GM12872 (cell line): ENCODE results near the gene SAMD4A.

Source experiments
- TF ChIP-seq, protein P1 (sequence below): IDR thresholded peaks from 3 replicates; pipeline ENCODE4 v1.5.1; 2011; ENCODE audit warnings: low read depth, mild to moderate bottlenecking, low read length, moderate library complexity; ENCODE audit not compliant: insufficient read depth

SAMD4A gene

DNA sequence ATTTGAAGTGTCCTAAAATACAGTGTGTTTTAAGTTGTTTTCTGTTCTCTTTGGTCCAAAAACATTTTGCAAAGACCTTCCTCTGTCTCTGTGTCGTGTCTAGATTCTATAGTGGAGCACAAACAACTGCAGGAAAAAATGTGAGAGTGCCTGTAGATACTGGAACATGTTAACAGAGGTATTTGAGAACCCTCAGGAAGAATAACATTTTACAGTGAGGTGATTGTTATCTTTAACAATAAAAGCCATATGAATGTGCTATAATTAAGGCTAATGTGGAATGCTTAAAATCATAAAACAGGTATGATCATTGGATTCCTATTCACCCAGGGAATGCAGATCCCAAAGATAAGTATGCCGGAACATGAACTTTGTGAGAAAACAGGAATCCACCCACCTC lies 98.0 kb downstream of the SAMD4A start:
- TF ChIP-seq, protein P1, sequence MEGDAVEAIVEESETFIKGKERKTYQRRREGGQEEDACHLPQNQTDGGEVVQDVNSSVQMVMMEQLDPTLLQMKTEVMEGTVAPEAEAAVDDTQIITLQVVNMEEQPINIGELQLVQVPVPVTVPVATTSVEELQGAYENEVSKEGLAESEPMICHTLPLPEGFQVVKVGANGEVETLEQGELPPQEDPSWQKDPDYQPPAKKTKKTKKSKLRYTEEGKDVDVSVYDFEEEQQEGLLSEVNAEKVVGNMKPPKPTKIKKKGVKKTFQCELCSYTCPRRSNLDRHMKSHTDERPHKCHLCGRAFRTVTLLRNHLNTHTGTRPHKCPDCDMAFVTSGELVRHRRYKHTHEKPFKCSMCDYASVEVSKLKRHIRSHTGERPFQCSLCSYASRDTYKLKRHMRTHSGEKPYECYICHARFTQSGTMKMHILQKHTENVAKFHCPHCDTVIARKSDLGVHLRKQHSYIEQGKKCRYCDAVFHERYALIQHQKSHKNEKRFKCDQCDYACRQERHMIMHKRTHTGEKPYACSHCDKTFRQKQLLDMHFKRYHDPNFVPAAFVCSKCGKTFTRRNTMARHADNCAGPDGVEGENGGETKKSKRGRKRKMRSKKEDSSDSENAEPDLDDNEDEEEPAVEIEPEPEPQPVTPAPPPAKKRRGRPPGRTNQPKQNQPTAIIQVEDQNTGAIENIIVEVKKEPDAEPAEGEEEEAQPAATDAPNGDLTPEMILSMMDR = no peak

DNA sequence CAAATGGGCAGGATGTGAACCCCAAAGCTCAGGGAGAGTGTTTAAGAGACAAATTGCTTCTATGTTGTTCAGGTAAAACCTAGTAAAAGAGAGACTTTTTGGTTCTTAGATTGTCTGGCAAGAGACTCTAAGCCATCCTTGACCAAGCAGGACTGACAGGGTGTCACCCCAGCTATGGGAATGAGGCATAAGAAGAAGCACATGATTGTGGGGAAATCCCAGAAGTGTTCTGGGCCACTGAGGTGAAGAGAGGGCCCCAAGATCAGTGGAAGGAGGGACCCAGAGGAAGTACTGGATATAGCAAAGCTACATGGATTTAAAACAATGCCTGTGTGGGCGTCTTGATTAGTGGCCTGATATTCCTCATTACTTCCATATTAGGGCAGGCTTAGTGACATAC lies 99.0 kb downstream of the SAMD4A start:
- TF ChIP-seq, protein P1 = no peak

GRCh38 chr14:54667026-54667744 lies 100.3 kb downstream of the SAMD4A start:
- TF ChIP-seq, protein P1 = no peak

DNA sequence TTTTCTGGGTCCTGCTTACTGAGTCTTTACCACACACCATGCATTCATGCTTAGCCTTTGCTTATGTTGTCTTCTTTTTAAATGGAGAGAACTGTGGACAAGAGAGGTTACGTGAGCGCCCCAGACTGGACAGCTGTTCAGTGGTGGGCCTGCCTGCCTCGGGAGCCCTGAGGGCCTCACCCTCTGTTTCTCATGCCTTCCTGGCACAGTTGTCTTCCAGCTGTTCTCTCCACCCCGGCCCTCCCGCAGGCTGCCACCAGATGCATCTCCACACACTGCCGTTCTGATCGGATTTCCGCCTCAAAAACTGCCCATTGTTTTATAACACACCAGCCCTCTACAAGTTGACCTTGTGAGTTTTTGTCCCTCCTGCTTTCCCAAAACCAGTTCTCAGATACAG lies 100.8 kb downstream of the SAMD4A start:
- TF ChIP-seq, protein P1 = no peak

DNA sequence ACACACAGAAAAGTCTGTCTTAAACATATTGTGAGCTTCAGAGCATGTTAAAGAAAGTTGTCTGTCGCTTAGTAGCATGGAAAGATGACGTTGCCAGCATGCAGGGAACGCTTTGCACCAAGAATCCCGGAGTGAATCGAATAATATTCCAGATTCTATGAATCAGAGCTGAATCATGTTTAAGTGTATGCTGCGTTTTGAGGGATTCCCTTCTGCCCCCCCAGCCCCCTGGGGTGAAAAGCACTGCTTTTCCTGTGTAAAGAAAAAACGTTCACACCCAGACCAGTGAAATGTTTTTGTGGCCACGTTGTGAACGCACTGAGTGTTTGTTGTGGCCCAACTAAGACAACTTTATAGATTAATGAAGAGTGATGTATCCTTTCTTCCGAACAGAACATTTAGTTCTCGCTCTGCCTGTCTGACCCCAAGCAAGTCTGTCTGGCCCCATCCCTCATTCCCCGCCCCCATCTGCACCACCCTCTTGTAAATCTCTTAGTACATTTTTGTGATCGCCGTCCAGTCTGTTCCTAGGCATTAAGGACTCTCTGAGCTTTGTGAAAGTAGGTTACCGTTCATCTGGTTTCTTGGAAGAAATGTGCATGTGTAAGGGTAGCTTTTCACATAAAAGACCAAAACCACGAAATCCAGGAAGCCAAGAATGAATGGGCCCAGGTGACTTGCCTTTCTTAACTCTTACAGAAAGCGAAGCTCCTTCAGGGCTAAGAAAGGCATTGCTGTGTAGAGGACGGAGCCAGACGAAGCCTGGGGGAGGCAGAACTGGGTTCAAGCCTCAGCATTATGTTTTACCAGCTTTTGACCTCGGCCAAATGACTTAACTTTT lies 103.0 kb downstream of the SAMD4A start:
- TF ChIP-seq, protein P1 = no peak

DNA sequence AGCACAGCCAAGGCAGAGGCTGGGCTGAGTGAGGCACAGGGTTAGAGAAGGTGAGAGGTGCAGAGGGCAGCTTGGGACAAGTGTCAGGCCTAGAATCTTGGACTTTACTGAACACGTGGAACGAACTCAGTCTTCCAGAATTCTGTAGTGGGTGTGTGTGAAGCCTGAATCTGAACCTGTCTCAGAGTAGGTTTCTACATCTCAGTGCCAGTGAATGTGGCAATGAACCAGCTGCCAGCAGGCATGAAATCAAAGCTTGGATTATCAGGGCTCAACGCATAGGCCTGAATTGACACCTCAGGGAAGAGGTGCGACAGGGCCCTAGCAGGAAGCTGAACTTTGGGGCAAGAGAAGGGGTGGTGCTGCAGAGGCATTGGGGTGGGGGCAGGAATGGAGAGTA lies 104.6 kb downstream of the SAMD4A start:
- TF ChIP-seq, protein P1 = no peak

GRCh38 chr14:54672181-54672580 lies 105.3 kb downstream of the SAMD4A start:
- TF ChIP-seq, protein P1 = no peak
